MM.1S (cell line): ENCODE measurements around the gene TRPT1.

ENCODE experiments used
- CTCF ChIP-seq: fragments of 300-600 bp; sonication (generic); IDR thresholded peaks from 2 replicates; pipeline ENCODE4 v1.5.1; 2016; ENCODE audit warnings: antibody characterized with exemption, low read length, mixed read lengths
- EZH2phosphoT487 ChIP-seq: fragments of 300-600 bp; sonication (generic); IDR thresholded peaks from 2 replicates; pipeline ENCODE4 v1.6.1; 2018; ENCODE audit warnings: antibody characterized with exemption, low read length

GRCh38 chr11:64253481-64253880 is 27.5 kb upstream of the TRPT1 start:
- no peak for TF ChIP-seq CTCF
- no peak for TF ChIP-seq EZH2phosphoT487
